ENCODE results near the gene NBPF3.

GRCh38 chr1:21494196-21494595 is 54.3 kb downstream of the NBPF3 start:
- TF ChIP-seq POLR2AphosphoS5 (IDR thresholded peaks at IDR 0.05; ENCODE audit: low read depth, low read length), result no peak
- TF ChIP-seq POLR2A (IDR thresholded peaks at IDR 0.05; ENCODE audit: low read depth, low read length), result no peak
- no peak for TF ChIP-seq SPI1 (IDR thresholded peaks at IDR 0.05; ENCODE audit: low read depth, low read length)
- no peak for TF ChIP-seq POU2F2 (IDR thresholded peaks at IDR 0.05; ENCODE audit: low read depth, low read length)
- TF ChIP-seq TAF1 (IDR thresholded peaks at IDR 0.05; ENCODE audit: low read depth, low read length), result no peak
